ENCODE data around the gene C11orf16.

C11orf16 gene

DNA sequence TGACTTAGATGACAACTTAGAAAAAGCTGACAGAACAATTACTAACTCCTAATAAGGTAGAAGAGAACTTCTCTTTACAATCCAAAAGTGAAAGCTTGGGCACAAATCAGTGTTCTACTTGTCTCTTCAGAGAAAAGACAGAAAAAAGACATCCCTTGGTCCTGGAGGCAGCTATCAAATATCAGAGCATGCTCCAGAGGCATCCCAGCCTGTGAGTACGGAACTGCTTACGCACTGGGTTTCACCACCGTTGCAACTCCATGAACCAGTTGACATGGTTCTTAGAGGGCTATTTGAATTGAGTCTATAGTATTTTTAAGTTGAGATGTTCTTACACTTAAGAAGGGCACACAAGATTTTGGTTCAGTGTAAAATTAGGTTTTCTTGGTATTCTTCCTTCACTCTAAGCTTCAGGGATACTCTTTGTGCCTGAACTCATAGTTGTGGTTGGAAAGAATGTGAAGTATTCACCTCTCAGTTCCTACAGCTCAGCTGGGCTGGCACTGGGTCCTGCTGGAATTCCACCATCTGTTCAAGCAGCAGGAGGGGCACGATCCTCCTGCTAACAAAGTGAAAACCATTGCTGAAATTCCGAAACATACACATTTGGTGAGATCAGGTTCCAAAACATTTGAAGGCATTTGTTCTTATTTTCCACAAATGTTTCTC lies 15.5 kb downstream of the C11orf16 start (continued):
- TF ChIP-seq, protein P1, sequence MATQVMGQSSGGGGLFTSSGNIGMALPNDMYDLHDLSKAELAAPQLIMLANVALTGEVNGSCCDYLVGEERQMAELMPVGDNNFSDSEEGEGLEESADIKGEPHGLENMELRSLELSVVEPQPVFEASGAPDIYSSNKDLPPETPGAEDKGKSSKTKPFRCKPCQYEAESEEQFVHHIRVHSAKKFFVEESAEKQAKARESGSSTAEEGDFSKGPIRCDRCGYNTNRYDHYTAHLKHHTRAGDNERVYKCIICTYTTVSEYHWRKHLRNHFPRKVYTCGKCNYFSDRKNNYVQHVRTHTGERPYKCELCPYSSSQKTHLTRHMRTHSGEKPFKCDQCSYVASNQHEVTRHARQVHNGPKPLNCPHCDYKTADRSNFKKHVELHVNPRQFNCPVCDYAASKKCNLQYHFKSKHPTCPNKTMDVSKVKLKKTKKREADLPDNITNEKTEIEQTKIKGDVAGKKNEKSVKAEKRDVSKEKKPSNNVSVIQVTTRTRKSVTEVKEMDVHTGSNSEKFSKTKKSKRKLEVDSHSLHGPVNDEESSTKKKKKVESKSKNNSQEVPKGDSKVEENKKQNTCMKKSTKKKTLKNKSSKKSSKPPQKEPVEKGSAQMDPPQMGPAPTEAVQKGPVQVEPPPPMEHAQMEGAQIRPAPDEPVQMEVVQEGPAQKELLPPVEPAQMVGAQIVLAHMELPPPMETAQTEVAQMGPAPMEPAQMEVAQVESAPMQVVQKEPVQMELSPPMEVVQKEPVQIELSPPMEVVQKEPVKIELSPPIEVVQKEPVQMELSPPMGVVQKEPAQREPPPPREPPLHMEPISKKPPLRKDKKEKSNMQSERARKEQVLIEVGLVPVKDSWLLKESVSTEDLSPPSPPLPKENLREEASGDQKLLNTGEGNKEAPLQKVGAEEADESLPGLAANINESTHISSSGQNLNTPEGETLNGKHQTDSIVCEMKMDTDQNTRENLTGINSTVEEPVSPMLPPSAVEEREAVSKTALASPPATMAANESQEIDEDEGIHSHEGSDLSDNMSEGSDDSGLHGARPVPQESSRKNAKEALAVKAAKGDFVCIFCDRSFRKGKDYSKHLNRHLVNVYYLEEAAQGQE (tag by site-specific recombination; IDR thresholded peaks at IDR 0.05), result no peak
- TF ChIP-seq ZNF157 (tag by site-specific recombination; IDR thresholded peaks at IDR 0.05) (no peak), ZNF155 (tag by site-specific recombination; IDR thresholded peaks at IDR 0.05) (no peak), ZNF324 (tag by site-specific recombination; IDR thresholded peaks at IDR 0.05) (no peak)
- TF ChIP-seq, protein P2, sequence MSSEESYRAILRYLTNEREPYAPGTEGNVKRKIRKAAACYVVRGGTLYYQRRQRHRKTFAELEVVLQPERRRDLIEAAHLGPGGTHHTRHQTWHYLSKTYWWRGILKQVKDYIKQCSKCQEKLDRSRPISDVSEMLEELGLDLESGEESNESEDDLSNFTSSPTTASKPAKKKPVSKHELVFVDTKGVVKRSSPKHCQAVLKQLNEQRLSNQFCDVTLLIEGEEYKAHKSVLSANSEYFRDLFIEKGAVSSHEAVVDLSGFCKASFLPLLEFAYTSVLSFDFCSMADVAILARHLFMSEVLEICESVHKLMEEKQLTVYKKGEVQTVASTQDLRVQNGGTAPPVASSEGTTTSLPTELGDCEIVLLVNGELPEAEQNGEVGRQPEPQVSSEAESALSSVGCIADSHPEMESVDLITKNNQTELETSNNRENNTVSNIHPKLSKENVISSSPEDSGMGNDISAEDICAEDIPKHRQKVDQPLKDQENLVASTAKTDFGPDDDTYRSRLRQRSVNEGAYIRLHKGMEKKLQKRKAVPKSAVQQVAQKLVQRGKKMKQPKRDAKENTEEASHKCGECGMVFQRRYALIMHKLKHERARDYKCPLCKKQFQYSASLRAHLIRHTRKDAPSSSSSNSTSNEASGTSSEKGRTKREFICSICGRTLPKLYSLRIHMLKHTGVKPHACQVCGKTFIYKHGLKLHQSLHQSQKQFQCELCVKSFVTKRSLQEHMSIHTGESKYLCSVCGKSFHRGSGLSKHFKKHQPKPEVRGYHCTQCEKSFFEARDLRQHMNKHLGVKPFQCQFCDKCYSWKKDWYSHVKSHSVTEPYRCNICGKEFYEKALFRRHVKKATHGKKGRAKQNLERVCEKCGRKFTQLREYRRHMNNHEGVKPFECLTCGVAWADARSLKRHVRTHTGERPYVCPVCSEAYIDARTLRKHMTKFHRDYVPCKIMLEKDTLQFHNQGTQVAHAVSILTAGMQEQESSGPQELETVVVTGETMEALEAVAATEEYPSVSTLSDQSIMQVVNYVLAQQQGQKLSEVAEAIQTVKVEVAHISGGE (tag by site-specific recombination; conservative IDR thresholded peaks at IDR 0.05; ENCODE audit: low read depth), result no peak
- TF ChIP-seq, protein P3, sequence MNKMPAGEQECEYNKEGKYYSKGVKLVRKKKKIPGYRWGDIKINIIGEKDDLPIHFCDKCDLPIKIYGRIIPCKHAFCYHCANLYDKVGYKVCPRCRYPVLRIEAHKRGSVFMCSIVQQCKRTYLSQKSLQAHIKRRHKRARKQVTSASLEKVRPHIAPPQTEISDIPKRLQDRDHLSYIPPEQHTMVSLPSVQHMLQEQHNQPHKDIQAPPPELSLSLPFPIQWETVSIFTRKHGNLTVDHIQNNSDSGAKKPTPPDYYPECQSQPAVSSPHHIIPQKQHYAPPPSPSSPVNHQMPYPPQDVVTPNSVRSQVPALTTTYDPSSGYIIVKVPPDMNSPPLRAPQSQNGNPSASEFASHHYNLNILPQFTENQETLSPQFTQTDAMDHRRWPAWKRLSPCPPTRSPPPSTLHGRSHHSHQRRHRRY (tag by site-specific recombination; IDR thresholded peaks at IDR 0.05), result no peak

GRCh38 chr11:8914661-8915018 lies 18.1 kb downstream of the C11orf16 start:
- CTCF ChIA-PET, result interaction anchor here (0.6 to 2.8 kb wide), 24 partner anchors 8 to 675 kb away, joined by 3 to 96 read pairs (median 3); no protein-coding TSS in a partner anchor
- Histone ChIP-seq H3K27ac (ENCODE audit: extremely low read depth, low read depth, low read length) (no peak overlapping the region), H3K9me3 (ENCODE audit: control insufficient read depth, insufficient read depth, low read depth, low read length) (no peaks in the 10 kb centered on the region), H3K4me3 (ENCODE audit: low read depth, low read length) (no peak overlapping the region), H3K36me3 (ENCODE audit: control insufficient read depth in 2 of 2, insufficient read depth in 1 of 2, low read length in 2 of 2) (peaks cover 0 to 52% of the 10 kb centered on the region in 2 experiments; a peak in 2 of 3 replicates), H3K4me1 (ENCODE audit: control insufficient read depth, insufficient read depth, low read length) (no peaks in the 10 kb centered on the region)
- POLR2A ChIA-PET, result interaction anchor here (0.7 to 1.5 kb wide), 4 partner anchors 21 to 658 kb away, joined by 3 to 4 read pairs (median 3); partner anchors contain the start of genes TMEM9B and WEE1
- TF ChIP-seq TRIM28 (IDR thresholded peaks at IDR 0.05; ENCODE audit: borderline replicate concordance, low read length) (no peak), KLF16 (tag by site-specific recombination; IDR thresholded peaks at IDR 0.05) (no peak), KLF1 (tag by site-specific recombination; IDR thresholded peaks at IDR 0.05) (no peak), OSR2 (tag by site-specific recombination; IDR thresholded peaks at IDR 0.05) (no peak), ZNF362 (tag by site-specific recombination; IDR thresholded peaks at IDR 0.05) (no peak), ZNF223 (tag by site-specific recombination; IDR thresholded peaks at IDR 0.05) (no peak), ZNF488 (tag by site-specific recombination; IDR thresholded peaks at IDR 0.05) (no peak), ZNF292 (tag by site-specific recombination; IDR thresholded peaks at IDR 0.05; ENCODE audit: borderline replicate concordance, low read depth) (no peak), ZNF16 (tag by site-specific recombination; IDR thresholded peaks at IDR 0.05; ENCODE audit: low read depth) (no peak), ZNF354C (tag by site-specific recombination; IDR thresholded peaks at IDR 0.05; ENCODE audit: borderline replicate concordance, low read depth) (no peak), ZNF544 (tag by site-specific recombination; IDR thresholded peaks at IDR 0.05) (no peak), ZNF558 (tag by site-specific recombination; IDR thresholded peaks at IDR 0.05) (no peak), ZBTB21 (tag by site-specific recombination; IDR thresholded peaks at IDR 0.05) (no peak), ZNF155 (tag by site-specific recombination; IDR thresholded peaks at IDR 0.05) (no peak), PRDM10 (tag by site-specific recombination; IDR thresholded peaks at IDR 0.05) (no peak)

Measured in HEK293 (cell line).